Epithelial cell of alveolus of lung (primary cell): ENCODE results near the gene OR4F17. TPM values are rescaled to one million over a fixed set of nuclear protein-coding genes. Genes with fewer than 3 reads are reported as not detected.

Experiments
- total RNA-seq: library from RNA; depleted of rRNA; stranded (reverse); fragments of >200 nt; gene quantifications from 2 replicates; pipeline ENCODE4 v1.2.1, GENCODE V29; 2015

OR4F17 gene
- not detected in 2 replicates for total RNA-seq

DNA sequence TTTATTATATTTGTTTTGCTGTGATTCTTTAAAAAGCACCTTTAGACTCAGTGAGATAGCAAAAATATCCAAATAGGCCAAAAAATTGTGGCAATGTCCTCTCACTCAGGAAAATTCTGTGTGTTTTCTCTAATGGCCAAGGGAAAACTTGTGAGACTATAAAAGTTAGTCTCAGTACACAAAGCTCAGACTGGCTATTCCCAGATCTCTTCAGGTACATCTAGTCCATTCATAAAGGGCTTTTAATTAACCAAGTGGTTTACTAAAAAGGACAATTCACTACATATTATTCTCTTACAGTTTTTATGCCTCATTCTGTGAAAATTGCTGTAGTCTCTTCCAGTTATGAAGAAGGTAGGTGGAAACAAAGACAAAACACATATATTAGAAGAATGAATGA is at the start of gene OR4F17:
TSS of gene OR4F17 (plus strand) at position 301 of the 400 bp plus-strand sequence. CDS start 3,575 bp downstream, outside the sequence.

Other genes with a start within 250 kb of the OR4F17 start
- gene PLPP2, start 184.3 kb downstream of the OR4F17 start, total RNA-seq = 14.2 and 17.3 TPM in 2 replicates
- gene MIER2, start 237.7 kb downstream of the OR4F17 start, total RNA-seq = 15.6 and 47.8 TPM in 2 replicates